ENCODE data around the gene ARHGAP21. TPM values are rescaled to one million over a fixed set of nuclear protein-coding genes. Genes with fewer than 3 reads are reported as not detected.
"Not testable (repeated sequence)": the region's sequence is repeated elsewhere in the genome, so short reads cannot be mapped to it uniquely, and the experiment has no call there.

ARHGAP21 gene
- total RNA-seq, 4 donors from 2014 or later: 25.9 to 43.4 (median 34.3) TPM

- TF ChIP-seq EP300 (IDR thresholded peaks at IDR 0.05): no peak
- no peak for TF ChIP-seq POLR2AphosphoS5 (IDR thresholded peaks at IDR 0.05)
- TF ChIP-seq, protein P1, sequence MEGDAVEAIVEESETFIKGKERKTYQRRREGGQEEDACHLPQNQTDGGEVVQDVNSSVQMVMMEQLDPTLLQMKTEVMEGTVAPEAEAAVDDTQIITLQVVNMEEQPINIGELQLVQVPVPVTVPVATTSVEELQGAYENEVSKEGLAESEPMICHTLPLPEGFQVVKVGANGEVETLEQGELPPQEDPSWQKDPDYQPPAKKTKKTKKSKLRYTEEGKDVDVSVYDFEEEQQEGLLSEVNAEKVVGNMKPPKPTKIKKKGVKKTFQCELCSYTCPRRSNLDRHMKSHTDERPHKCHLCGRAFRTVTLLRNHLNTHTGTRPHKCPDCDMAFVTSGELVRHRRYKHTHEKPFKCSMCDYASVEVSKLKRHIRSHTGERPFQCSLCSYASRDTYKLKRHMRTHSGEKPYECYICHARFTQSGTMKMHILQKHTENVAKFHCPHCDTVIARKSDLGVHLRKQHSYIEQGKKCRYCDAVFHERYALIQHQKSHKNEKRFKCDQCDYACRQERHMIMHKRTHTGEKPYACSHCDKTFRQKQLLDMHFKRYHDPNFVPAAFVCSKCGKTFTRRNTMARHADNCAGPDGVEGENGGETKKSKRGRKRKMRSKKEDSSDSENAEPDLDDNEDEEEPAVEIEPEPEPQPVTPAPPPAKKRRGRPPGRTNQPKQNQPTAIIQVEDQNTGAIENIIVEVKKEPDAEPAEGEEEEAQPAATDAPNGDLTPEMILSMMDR (IDR thresholded peaks at IDR 0.05): no peak
- TF ChIP-seq POLR2A (IDR thresholded peaks at IDR 0.05): no peak
- H3K36me3 ChIP-seq: peaks cover 6% of the 10 kb centered on the region
- H3K4me1 ChIP-seq: peaks cover 7% of the 10 kb centered on the region
- no peaks in the 10 kb centered on the region for H3K9me3 ChIP-seq
- 96% methylated on average over 4 of the region's 4 CpGs for WGBS
- H3K4me3 ChIP-seq: no peak overlapping the region
- no peaks in the 10 kb centered on the region for H3K27me3 ChIP-seq
- DNase-seq (ENCODE audit: low spot score in 2 of 2): no peak
- no peak overlapping the region for H3K27ac ChIP-seq
Measured at GRCh38 chr10:24625778-24626177, 97.9 kb downstream of the ARHGAP21 start.

- peaks cover 7% of the 10 kb centered on the region for H3K4me1 ChIP-seq
Measured at GRCh38 chr10:24623383-24623782, 100.3 kb downstream of the ARHGAP21 start.

DNA sequence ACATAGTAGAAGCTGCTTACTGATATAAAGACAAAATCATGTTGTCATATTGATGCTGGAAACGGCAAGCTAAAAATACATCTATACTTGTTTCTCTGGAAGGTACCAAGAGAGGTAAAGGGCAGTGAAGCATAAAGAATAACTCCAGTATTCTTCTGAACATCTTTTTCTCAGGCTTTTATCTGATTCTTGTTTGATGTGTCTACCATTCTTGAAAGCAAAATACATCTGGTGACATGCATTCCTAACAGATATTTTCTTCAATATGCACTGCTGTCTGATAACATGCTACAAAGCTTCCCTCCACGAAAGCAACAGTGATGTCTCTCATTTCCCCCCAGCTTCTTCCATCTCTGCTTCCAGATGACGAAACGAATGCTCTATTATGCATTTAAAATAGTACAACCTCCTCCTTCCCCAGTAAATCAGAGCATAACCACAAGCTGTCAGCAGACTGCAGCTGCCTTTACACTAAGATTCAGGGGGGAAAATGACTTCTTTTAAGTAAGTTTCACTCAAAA lies 100.8 kb downstream of the ARHGAP21 start:
- H3K4me1 ChIP-seq: peaks cover 7% of the 10 kb centered on the region
- peaks cover 7% of the 10 kb centered on the region for H3K36me3 ChIP-seq
- H3K27me3 ChIP-seq: no peaks in the 10 kb centered on the region
- H3K27ac ChIP-seq: no peak overlapping the region
- TF ChIP-seq POLR2A (IDR thresholded peaks at IDR 0.05) (no peak), POLR2AphosphoS5 (IDR thresholded peaks at IDR 0.05) (no peak), EP300 (IDR thresholded peaks at IDR 0.05) (no peak)
- TF ChIP-seq, protein P1 (IDR thresholded peaks at IDR 0.05): no peak
- WGBS: 45% methylated on average over 4 of the region's 4 CpGs
- no peak overlapping the region for H3K4me3 ChIP-seq
- no peak for DNase-seq (ENCODE audit: low spot score in 2 of 2)
- H3K9me3 ChIP-seq: no peaks in the 10 kb centered on the region

More at GRCh38 chr10:24623383-24623782, 100.3 kb downstream of the ARHGAP21 start:
- no peaks in the 10 kb centered on the region for H3K9me3 ChIP-seq
- H3K27me3 ChIP-seq: no peaks in the 10 kb centered on the region
- no peak overlapping the region for H3K4me3 ChIP-seq
- no peak overlapping the region for H3K27ac ChIP-seq
- DNase-seq (ENCODE audit: low spot score in 2 of 2): no peak
- no peak for TF ChIP-seq POLR2AphosphoS5 (IDR thresholded peaks at IDR 0.05)
- TF ChIP-seq, protein P1 (IDR thresholded peaks at IDR 0.05): no peak
- no peak for TF ChIP-seq POLR2A (IDR thresholded peaks at IDR 0.05)
- TF ChIP-seq EP300 (IDR thresholded peaks at IDR 0.05): no peak
- whole genome bisulfite sequencing: 91% methylated on average over 2 of the region's 2 CpGs
- H3K36me3 ChIP-seq: peaks cover 9% of the 10 kb centered on the region

- not testable (repeated sequence) for H3K9me3 ChIP-seq; H3K4me3 ChIP-seq; H3K27ac ChIP-seq; DNase-seq (ENCODE audit: low spot score in 2 of 2); H3K27me3 ChIP-seq; H3K36me3 ChIP-seq; H3K4me1 ChIP-seq
- WGBS: 93% methylated on average over 4 of the region's 4 CpGs
Measured at GRCh38 chr10:24621035-24621795, 102.5 kb downstream of the ARHGAP21 start.

DNA sequence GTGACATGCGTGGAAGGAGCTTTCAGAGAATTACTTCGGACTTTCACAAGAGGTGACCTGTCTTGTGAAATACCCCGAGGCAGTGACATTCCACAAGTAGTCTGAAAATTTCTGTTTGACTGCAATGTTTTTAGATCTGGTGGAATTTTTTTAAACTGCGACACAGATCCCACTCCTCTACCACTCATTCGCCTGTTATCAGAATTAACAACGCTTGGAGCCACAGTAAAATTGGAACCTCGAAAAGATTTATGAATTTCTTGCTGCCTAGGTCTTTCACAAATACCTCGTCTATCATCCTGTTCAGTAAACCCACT lies 103.7 kb downstream of the ARHGAP21 start:
- H3K36me3 ChIP-seq; H3K4me1 ChIP-seq; H3K4me3 ChIP-seq; H3K9me3 ChIP-seq; H3K27ac ChIP-seq; H3K27me3 ChIP-seq; DNase-seq (ENCODE audit: low spot score in 2 of 2): not testable (repeated sequence)
- WGBS: 74% methylated on average over 8 of the region's 8 CpGs

- not testable (repeated sequence) for H3K27ac ChIP-seq; H3K4me1 ChIP-seq; H3K36me3 ChIP-seq; DNase-seq (ENCODE audit: low spot score in 2 of 2); H3K4me3 ChIP-seq; H3K27me3 ChIP-seq; H3K9me3 ChIP-seq
- WGBS: 68% methylated on average over 11 of the region's 11 CpGs
Measured at GRCh38 chr10:24619291-24619993, 104.2 kb downstream of the ARHGAP21 start.
